CD4-positive, alpha-beta T cell treated with Interferon gamma for 1 hour (primary cell): Measurements from ENCODE around the gene APOA1.

Experiments used
- DNase-seq: peaks from one replicate; pipeline ENCODE4 v3.0.0-alpha.2; 2020

Gene APOA1

GRCh38 chr11:116786966-116787365 is 50.5 kb downstream of the APOA1 start:
- no peak for DNase-seq

GRCh38 chr11:116786326-116786725 is 51.1 kb downstream of the APOA1 start:
- no peak for DNase-seq
